ENCODE results near the gene DDI2.

DNA sequence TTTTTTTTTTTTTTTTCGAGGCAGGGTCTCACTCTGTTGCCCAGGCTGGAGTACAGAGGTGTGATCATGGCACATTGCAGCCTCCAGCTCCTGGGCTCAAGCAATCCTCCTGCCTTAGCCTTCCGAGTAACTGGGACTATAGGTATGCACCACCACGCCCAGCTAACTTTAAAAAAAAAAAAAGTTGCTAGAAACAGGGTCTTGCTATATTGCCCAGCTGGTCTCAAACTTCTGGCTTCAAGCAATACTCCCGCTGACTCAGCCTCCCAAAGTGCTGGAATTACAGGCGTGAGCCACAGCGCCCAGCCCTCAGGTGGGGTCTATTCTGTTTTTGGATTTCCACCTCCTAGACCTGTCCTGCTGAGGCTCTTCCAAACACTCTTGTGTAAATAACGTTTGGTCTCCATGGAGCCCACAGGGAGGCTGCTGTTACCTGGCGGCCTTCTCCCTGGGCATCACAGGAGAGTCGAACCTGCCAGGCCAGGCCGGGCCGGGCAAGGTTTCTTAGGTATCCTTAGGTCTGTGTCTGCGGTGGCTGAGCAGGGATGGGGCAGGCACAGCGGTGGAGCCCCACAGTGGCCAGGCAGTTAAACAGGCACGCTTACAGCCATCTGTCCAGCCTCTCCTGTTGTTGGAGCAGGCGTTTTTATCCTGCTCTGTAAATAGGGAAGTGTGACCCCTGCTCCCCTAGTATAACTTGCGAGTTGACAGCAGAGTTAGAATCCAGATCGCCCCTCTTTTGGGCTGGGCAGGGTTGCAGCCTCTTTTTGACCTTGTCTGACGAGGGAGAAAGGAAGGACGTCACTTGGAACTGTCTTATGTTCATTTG lies 85.7 kb downstream of the DDI2 start:
- TF ChIP-seq, protein P1, sequence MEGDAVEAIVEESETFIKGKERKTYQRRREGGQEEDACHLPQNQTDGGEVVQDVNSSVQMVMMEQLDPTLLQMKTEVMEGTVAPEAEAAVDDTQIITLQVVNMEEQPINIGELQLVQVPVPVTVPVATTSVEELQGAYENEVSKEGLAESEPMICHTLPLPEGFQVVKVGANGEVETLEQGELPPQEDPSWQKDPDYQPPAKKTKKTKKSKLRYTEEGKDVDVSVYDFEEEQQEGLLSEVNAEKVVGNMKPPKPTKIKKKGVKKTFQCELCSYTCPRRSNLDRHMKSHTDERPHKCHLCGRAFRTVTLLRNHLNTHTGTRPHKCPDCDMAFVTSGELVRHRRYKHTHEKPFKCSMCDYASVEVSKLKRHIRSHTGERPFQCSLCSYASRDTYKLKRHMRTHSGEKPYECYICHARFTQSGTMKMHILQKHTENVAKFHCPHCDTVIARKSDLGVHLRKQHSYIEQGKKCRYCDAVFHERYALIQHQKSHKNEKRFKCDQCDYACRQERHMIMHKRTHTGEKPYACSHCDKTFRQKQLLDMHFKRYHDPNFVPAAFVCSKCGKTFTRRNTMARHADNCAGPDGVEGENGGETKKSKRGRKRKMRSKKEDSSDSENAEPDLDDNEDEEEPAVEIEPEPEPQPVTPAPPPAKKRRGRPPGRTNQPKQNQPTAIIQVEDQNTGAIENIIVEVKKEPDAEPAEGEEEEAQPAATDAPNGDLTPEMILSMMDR (IDR thresholded peaks at IDR 0.05; ENCODE audit: insufficient read depth, low read length, poor library complexity, severe bottlenecking), result no peak
- TF ChIP-seq EZH2phosphoT487 (conservative IDR thresholded peaks at IDR 0.05; ENCODE audit: low read length), result no peak

Measured in SU-DHL-6 (cell line).